ENCODE data around the gene P2RY1.

The P2RY1 gene, protein sequence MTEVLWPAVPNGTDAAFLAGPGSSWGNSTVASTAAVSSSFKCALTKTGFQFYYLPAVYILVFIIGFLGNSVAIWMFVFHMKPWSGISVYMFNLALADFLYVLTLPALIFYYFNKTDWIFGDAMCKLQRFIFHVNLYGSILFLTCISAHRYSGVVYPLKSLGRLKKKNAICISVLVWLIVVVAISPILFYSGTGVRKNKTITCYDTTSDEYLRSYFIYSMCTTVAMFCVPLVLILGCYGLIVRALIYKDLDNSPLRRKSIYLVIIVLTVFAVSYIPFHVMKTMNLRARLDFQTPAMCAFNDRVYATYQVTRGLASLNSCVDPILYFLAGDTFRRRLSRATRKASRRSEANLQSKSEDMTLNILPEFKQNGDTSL

DNA sequence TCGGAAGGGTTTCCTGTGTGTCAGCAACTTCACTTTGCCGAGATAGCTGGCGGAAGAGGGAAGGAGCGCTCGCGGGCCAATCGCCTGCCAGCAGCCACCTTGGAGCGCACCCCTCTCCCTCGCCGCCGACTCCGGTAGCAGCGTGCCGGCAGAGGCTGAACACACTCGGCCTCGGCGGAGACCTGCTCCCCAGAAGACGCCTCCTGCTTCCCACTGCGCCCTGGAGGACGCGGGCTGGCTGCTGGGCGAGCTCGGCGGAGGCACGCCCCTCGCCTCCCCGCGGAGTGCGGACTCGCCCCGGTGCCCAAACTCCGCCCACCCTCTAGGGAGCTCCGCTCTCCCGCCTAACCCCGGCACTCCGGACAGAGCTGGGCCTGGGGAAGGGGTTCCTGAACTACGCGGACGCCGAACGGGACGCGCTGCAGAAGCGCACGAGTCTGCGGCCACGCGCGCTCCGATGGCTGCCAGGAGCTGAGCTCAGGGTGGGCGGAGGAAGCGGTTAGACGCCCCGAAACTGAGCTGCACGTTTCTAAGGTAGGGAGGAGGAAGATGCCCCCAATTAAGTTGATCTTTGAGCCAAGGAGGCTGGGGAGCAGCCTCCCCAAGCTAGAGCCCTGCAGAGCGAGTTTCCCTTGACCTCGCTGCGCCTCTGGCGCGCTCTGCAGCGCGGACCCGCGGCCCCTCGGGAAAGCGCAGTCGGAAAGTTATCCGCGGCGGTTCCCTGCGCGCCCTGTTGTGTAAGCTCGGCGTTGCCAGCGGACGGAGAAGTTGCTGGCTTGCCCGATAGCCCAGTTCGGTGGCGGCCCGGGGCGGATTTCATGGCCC lies at the start of gene P2RY1:
Gene P2RY1 (plus strand): TSS at position 356 of the 825 bp plus-strand sequence. CDS start 652 bp downstream, outside the sequence.
- Histone ChIP-seq H3K9me3 (ENCODE audit: control insufficient read depth, insufficient read depth, low read length) (no peaks in the 10 kb centered on the region), H3K4me1 (ENCODE audit: insufficient read depth, low read length) (no peaks in the 10 kb centered on the region), H3K9ac (ENCODE audit: low read depth, low read length) (peak within 1 kb of the TSS; percentile 83), H3K36me3 (ENCODE audit: insufficient read depth, low read length) (no peaks in the 10 kb centered on the region)

DNA sequence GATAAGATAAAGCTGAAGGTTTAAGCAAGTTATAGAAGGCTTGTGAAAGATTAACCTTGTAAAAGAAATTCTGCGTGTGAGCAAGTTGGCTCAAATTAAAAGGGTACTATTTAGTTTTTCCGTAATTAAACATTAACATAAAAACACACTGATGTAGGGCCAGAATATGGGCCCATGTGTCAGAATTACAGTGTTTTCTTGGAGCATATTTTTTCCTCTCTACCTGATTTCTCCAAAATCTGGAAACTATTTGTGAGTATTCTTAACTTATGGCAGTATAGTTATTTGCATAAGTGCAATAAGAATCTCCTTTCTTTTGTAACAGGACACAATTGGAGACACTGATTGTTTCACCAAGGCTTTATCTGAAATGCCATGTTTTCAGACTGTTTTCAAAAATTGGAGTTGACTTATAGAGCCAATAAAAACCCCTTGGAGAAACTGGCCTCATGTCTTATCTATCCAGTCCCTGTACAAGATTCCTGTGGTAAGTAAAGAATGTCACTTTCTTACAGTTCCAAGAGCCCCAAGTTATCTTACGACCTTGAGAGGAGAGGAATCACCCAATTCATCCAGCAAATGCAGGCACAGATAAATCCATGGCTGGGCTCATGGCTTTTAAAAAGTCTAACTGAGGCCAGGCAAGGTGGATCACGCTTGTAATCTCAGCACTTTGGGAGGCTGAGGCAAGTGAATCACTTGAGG lies 47.8 kb upstream of the P2RY1 start:
- no peak overlapping the region for H3K9ac ChIP-seq (ENCODE audit: low read depth, low read length)
- H3K36me3 ChIP-seq (ENCODE audit: insufficient read depth, low read length): no peaks in the 10 kb centered on the region
- H3K9me3 ChIP-seq (ENCODE audit: control insufficient read depth, insufficient read depth, low read length): peaks cover 22% of the 10 kb centered on the region
- H3K4me1 ChIP-seq (ENCODE audit: insufficient read depth, low read length): no peaks in the 10 kb centered on the region

DNA sequence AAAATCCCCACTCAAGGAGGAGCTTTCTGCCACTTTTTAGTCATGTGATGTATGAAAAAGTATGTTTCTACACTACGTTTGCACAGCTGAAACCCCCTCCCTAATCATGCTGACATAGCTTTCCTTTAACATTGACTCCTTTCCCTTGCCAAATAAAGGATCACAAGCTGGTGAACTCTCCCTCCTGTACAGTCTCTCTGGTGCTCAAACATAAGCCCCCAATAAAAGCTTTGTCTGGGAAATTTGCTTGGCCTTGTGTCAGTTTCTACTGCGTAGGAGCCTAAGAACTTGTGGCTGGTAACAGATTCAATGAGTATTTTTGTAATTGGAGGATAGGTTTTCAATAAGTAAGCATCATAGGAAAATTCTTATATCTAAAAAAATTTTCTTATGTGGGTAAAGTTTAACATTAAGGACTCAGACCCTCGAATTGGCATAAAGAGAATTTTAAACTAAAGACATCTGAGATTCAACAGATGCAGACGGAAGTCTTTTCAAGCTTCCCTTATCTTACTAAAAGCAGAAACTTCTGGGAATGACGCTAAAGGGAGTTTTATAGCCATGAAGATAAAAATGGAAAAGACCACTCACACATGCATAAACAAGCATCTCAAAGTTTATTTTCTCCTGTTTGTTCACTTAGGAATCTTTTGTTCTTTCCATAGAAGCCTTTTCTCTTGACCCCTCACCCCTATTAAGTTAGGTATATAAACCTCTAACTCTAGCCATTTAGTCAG lies 44.1 kb upstream of the P2RY1 start:
- no peaks in the 10 kb centered on the region for H3K36me3 ChIP-seq (ENCODE audit: insufficient read depth, low read length)
- H3K9ac ChIP-seq (ENCODE audit: low read depth, low read length): no peak overlapping the region

DNA sequence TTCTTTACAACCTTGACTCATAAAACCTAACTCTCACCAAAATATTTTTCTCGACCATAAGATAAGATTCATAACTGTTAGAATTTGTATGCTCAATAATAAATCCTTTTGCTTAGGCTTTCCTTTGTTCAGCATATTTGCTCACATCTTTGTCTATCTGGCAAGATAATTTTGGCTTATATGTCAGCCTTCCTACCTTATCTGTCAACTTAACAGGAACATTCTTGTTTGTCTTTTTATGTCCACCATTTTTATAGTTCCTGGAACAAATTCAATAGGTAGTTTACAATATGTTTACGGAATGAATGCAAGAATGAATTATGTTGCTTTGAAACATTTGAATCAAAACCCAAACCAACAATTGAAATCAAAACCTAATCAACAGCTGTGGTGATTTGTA lies 41.0 kb upstream of the P2RY1 start:
- Histone ChIP-seq H3K9ac (ENCODE audit: low read depth, low read length) (no peak overlapping the region), H3K36me3 (ENCODE audit: insufficient read depth, low read length) (no peaks in the 10 kb centered on the region), H3K9me3 (ENCODE audit: control insufficient read depth, insufficient read depth, low read length) (no peaks in the 10 kb centered on the region), H3K4me1 (ENCODE audit: insufficient read depth, low read length) (no peaks in the 10 kb centered on the region)

More for the DNA sequence above, 44.1 kb upstream of the P2RY1 start:
- H3K4me1 ChIP-seq (ENCODE audit: insufficient read depth, low read length): no peaks in the 10 kb centered on the region
- peaks cover 15% of the 10 kb centered on the region for H3K9me3 ChIP-seq (ENCODE audit: control insufficient read depth, insufficient read depth, low read length)

DNA sequence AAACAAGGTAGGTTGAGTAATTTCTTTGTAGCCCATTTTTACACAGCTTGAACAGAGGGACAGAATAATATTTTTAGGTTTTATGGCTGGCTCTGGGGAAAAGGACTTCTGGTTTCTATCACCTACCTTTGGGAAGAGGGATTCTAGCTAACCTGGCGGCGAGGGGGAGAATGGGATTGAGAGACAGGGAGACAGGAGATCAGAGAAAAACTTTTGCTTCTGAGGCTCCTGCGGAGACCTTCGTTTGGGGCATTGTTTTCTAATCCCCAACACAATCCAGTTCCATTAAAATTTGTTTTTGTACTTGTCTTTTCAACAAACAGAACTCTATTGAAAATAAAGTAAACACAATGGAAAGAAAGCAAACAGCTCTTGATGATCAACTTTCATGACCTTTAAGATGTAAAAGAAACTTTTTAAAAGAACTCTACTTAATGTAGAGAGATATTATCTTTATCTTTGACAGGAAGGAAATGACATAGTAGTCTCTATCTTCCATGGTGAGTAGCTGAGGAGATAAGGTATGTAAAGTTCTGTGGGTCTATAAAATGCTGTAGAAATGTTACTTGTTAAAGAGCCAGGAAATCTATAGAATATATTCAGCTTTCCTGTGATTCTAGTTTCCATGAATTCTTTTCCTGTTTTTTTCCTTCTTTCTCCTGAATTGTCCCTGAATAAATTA lies 37.0 kb upstream of the P2RY1 start:
- Histone ChIP-seq H3K9me3 (ENCODE audit: control insufficient read depth, insufficient read depth, low read length) (no peaks in the 10 kb centered on the region), H3K9ac (ENCODE audit: low read depth, low read length) (no peak overlapping the region), H3K4me1 (ENCODE audit: insufficient read depth, low read length) (no peaks in the 10 kb centered on the region), H3K36me3 (ENCODE audit: insufficient read depth, low read length) (no peaks in the 10 kb centered on the region)

DNA sequence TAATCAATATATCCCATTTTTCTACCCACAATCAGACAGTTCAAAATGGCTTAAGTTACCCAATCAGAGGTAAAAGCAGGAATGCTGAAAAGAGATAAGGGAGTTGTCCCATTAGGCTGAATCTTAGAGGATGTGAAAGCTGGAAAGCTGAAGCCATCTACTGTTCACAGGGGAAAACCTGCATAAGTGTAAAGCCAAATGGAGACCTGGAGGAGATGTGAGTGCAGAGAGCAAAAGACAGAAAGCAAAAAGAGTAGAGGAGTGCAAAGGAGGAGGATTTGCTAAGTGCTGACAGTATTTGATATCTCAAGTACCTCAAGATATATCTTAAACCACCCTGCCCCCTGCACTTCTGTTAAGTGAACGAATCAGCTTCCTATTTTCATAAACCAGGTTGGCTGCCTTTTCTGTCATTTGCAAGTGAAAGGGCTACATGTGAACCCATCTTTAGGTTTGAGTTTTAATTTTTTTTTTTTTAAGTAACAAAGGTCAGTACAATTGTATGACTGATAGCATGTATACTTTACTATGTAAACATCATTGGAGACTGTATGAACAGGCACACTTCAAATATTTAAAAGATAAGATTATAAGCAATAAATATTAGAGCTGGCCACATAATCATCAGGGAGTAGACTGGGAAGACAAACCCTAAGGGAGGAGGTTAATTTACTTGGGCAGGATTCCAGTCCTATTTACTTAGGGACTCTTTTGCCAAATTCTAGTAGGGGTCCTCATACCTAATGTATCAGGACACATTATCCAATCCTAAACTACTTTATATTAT lies 22.8 kb upstream of the P2RY1 start:
- H3K9ac ChIP-seq (ENCODE audit: low read depth, low read length): no peak overlapping the region
- no peaks in the 10 kb centered on the region for H3K9me3 ChIP-seq (ENCODE audit: control insufficient read depth, insufficient read depth, low read length)
- no peaks in the 10 kb centered on the region for H3K4me1 ChIP-seq (ENCODE audit: insufficient read depth, low read length)
- no peaks in the 10 kb centered on the region for H3K36me3 ChIP-seq (ENCODE audit: insufficient read depth, low read length)

DNA sequence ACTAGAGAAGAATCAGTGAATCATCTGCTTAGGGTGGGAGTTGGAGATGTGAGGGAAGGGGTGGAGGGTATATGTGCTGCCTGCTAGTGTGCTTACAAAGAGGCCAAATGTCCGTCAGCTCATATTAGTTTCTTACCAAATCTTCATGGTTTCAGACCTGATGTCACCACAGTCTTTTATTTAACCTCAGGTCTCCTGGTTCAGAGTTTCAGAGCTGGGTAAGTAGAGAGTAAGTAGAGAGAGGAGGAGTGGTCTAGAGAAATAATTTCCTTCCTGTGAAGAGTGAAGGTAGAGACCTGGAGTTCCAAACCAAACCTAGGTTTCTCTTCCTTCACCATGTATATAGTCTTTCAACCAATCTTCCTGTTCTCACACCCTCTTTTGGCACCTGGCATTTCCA lies 17.5 kb upstream of the P2RY1 start:
- H3K4me1 ChIP-seq (ENCODE audit: insufficient read depth, low read length): no peaks in the 10 kb centered on the region
- no peaks in the 10 kb centered on the region; the same call in 1 of the 2 replicates for H3K36me3 ChIP-seq (ENCODE audit: insufficient read depth, low read length)
- no peak overlapping the region for H3K9ac ChIP-seq (ENCODE audit: low read depth, low read length)
- no peaks in the 10 kb centered on the region for H3K9me3 ChIP-seq (ENCODE audit: control insufficient read depth, insufficient read depth, low read length)

DNA sequence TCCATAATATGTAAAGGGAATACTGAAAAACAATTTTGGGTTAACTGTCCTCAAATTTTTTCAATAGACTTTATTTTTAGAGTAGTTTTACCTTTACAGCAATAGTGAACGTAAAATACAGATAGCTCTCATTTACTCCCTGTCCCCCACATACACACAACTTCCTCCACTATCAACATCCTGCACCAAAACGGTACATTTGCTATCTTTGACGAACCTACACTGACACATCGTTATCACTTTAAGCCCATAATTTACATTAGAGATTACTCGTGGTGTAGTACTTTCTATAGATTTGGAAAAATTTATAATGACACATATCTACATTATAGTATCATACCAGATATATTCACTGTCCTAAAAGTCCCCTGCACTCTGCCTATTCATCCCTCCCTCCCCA lies 16.9 kb upstream of the P2RY1 start:
- Histone ChIP-seq H3K4me1 (ENCODE audit: insufficient read depth, low read length) (no peaks in the 10 kb centered on the region), H3K9me3 (ENCODE audit: control insufficient read depth, insufficient read depth, low read length) (no peaks in the 10 kb centered on the region), H3K36me3 (ENCODE audit: insufficient read depth, low read length) (no peaks in the 10 kb centered on the region; the same call in 1 of the 2 replicates), H3K9ac (ENCODE audit: low read depth, low read length) (no peak overlapping the region)

DNA sequence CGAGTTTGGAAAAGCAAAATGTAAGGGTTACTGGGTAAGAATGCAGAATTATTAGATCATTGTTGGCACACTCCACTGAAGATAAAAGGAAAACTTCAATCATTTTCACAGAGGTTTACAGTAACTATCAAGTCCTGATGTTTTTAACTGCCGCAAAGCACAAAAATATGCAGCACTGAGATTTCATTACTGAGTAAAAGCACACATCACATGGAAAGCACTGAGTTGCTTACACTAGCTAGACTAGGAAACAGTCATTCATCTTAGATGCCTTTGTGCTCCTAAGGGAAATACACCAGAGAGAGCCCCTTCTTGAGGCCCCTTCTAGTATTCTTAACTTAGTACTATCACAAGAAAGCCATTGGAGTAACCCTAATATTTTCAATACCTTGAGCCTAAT lies 11.8 kb upstream of the P2RY1 start:
- H3K36me3 ChIP-seq (ENCODE audit: insufficient read depth, low read length): no peaks in the 10 kb centered on the region; the same call in 1 of the 2 replicates
- no peak overlapping the region for H3K9ac ChIP-seq (ENCODE audit: low read depth, low read length)
- H3K4me1 ChIP-seq (ENCODE audit: insufficient read depth, low read length): peaks cover 5% of the 10 kb centered on the region; the same call in 1 of the 2 replicates
- no peaks in the 10 kb centered on the region for H3K9me3 ChIP-seq (ENCODE audit: control insufficient read depth, insufficient read depth, low read length)

DNA sequence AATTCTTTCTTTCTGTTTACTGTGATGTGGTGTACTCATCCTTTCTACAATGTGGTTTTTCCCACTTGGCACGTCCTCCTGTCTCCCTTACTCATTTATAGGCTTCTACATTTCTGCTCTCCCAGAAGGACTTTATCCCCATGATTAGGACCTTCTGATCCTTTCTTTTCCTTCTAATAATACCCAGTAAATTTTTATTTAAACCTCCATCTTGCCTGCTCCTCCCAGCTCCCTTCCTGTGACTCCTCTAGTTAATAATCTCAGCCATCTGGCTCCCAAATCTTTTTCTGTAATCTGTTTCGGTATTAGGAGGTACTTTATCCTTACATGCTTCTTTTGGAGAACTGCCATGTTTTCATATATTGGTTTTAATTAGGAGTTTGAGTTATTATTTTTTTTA lies 11.2 kb upstream of the P2RY1 start:
- Histone ChIP-seq H3K9me3 (ENCODE audit: control insufficient read depth, insufficient read depth, low read length) (no peaks in the 10 kb centered on the region), H3K36me3 (ENCODE audit: insufficient read depth, low read length) (no peaks in the 10 kb centered on the region), H3K9ac (ENCODE audit: low read depth, low read length) (no peak overlapping the region), H3K4me1 (ENCODE audit: insufficient read depth, low read length) (peaks cover 5% of the 10 kb centered on the region; the same call in 1 of the 2 replicates)

DNA sequence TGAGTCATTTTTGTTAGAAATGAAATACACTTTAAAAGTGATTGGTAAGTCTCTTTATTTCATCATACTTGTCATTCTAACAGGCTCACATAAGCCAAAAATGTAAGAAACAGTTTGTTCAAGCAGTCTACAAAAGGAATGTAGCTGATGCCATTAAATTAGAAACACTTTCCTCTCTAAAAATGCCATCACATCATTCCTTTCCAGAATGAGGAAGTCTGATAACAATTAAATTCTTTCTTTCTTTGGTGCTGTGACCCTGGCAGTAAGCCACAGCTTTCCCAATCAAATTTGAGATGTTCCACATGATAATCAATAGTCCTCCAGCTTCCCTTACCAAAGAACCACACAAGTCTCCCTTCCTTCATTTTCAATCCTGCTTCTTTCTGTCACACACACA lies 9.4 kb upstream of the P2RY1 start:
- Histone ChIP-seq H3K9me3 (ENCODE audit: control insufficient read depth, insufficient read depth, low read length) (no peaks in the 10 kb centered on the region), H3K36me3 (ENCODE audit: insufficient read depth, low read length) (no peaks in the 10 kb centered on the region), H3K4me1 (ENCODE audit: insufficient read depth, low read length) (peaks cover 5% of the 10 kb centered on the region; the same call in 1 of the 2 replicates), H3K9ac (ENCODE audit: low read depth, low read length) (no peak overlapping the region)

DNA sequence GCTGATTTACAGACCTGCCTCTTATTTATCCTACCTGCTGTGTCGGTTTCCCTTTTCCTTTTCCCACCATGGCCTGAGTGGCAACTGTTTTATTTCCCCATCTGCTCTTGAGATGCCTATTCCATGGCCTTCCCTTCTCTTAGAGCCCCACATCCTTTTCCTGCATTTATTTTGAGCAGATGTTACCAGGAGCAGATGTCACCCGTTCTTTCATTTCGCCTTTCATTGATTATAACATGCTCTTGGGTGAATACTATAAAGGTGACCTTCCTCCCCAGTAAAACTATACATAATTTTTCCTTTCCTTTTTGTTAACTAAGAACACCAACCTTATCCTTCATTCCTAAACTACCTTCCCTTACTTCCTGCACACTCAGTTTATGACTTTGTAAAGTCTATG lies 8.5 kb upstream of the P2RY1 start:
- peaks cover 5% of the 10 kb centered on the region; the same call in 1 of the 2 replicates for H3K4me1 ChIP-seq (ENCODE audit: insufficient read depth, low read length)
- H3K9ac ChIP-seq (ENCODE audit: low read depth, low read length): no peak overlapping the region
- H3K36me3 ChIP-seq (ENCODE audit: insufficient read depth, low read length): no peaks in the 10 kb centered on the region
- no peaks in the 10 kb centered on the region for H3K9me3 ChIP-seq (ENCODE audit: control insufficient read depth, insufficient read depth, low read length)

DNA sequence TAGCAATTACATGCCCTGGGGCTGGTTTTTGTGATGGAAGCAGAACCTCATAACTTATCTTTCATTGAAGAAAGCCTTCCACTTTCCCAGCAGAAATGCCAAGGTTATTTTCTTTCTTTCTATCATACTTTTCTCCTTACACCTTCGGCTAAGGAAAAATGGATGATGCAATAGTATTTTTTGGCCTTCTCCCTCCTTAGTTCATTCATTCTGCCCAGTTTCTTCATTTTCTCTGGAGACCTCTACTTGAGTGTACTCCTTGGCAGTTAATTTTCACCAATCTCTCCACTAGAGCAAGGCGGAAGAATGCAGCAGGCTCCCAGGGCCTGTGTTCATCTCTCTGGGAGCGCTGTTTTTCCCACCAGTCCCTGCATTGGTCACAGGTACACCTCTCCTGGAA lies 7.6 kb upstream of the P2RY1 start:
- H3K36me3 ChIP-seq (ENCODE audit: insufficient read depth, low read length): no peaks in the 10 kb centered on the region
- no peaks in the 10 kb centered on the region for H3K9me3 ChIP-seq (ENCODE audit: control insufficient read depth, insufficient read depth, low read length)

More for the DNA sequence above, 7.6 kb upstream of the P2RY1 start:
- Histone ChIP-seq H3K4me1 (ENCODE audit: insufficient read depth, low read length) (peaks cover 5% of the 10 kb centered on the region; the same call in 1 of the 2 replicates), H3K9ac (ENCODE audit: low read depth, low read length) (no peak overlapping the region)

Measured in ES-I3 (cell line).